ENCODE data around the gene KLHL22. TPM values are rescaled to one million over a fixed set of nuclear protein-coding genes. Genes with fewer than 3 reads are reported as not detected.

The KLHL22 gene
- total and polyA plus RNA-seq, 5 donors = 17.9 to 25.8 (median 20.5) TPM

- H3K27me3 ChIP-seq (ENCODE audit: control insufficient read depth, insufficient read depth) = no peaks in the 10 kb centered on the region
- no peak for ATAC-seq
- H3K9me3 ChIP-seq (ENCODE audit: control insufficient read depth, low read length) = no peaks in the 10 kb centered on the region
- intact Hi-C loops (cut with DNase I) = no loop called here
- peak overlapping the region; percentile 48 for H3K27ac ChIP-seq (ENCODE audit: low read length)
- WGBS = 78% methylated on average over 11 of the region's 11 CpGs
- peaks cover 48% of the 10 kb centered on the region for H3K4me1 ChIP-seq (ENCODE audit: control insufficient read depth, insufficient read depth, low read length)
- no peak overlapping the region for H3K4me3 ChIP-seq (ENCODE audit: low read length)
- DNase-seq = no peak
These were observed 37.7 kb upstream of the KLHL22 start for GRCh38 chr22:20533095-20533878.

- WGBS = 65% methylated on average over 10 of the region's 10 CpGs
- Histone ChIP-seq H3K27me3 (ENCODE audit: control insufficient read depth, insufficient read depth) (no peaks in the 10 kb centered on the region), H3K9me3 (ENCODE audit: control insufficient read depth, low read length) (no peaks in the 10 kb centered on the region), H3K4me1 (ENCODE audit: control insufficient read depth, insufficient read depth, low read length) (peaks cover 48% of the 10 kb centered on the region), H3K27ac (ENCODE audit: low read length) (peak overlapping the region; percentile 55), H3K4me3 (ENCODE audit: low read length) (no peak overlapping the region)
- intact Hi-C loops (cut with DNase I) = no loop called here
- DNase-seq = no peak
- peak in 1 of 2 donors; percentile 1 for ATAC-seq
These were observed 36.8 kb upstream of the KLHL22 start for GRCh38 chr22:20532256-20532993.

GRCh38 chr22:20531404-20532201 is 36.0 kb upstream of the KLHL22 start:
- Histone ChIP-seq H3K27ac (ENCODE audit: low read length) (peak overlapping the region; percentile 55), H3K4me3 (ENCODE audit: low read length) (no peak overlapping the region), H3K27me3 (ENCODE audit: control insufficient read depth, insufficient read depth) (no peaks in the 10 kb centered on the region), H3K9me3 (ENCODE audit: control insufficient read depth, low read length) (no peaks in the 10 kb centered on the region), H3K4me1 (ENCODE audit: control insufficient read depth, insufficient read depth, low read length) (peaks cover 43% of the 10 kb centered on the region)
- 35% methylated on average over 15 of the region's 15 CpGs for WGBS
- ATAC-seq (peak; percentile 86 to 90), DNase-seq (peak; percentile 59 to 78 (median 71))
- intact Hi-C loops (cut with DNase I) = no loop called here

- peak overlapping the region; percentile 55 for H3K27ac ChIP-seq (ENCODE audit: low read length)
- no peak overlapping the region for H3K4me3 ChIP-seq (ENCODE audit: low read length)
- no peaks in the 10 kb centered on the region for H3K9me3 ChIP-seq (ENCODE audit: control insufficient read depth, low read length)
- H3K4me1 ChIP-seq (ENCODE audit: control insufficient read depth, insufficient read depth, low read length) = peaks cover 41% of the 10 kb centered on the region
- no peaks in the 10 kb centered on the region for H3K27me3 ChIP-seq (ENCODE audit: control insufficient read depth, insufficient read depth)
- 19% methylated on average over 1 of the region's 1 CpG for WGBS
- ATAC-seq = no peak
- intact Hi-C loops (cut with DNase I) = no loop called here
- no peak for DNase-seq
These were observed 35.5 kb upstream of the KLHL22 start for GRCh38 chr22:20531154-20531403.

GRCh38 chr22:20530368-20531153 is 35.0 kb upstream of the KLHL22 start:
- Histone ChIP-seq H3K9me3 (ENCODE audit: control insufficient read depth, low read length) (no peaks in the 10 kb centered on the region), H3K27ac (ENCODE audit: low read length) (peak overlapping the region; percentile 55), H3K27me3 (ENCODE audit: control insufficient read depth, insufficient read depth) (no peaks in the 10 kb centered on the region), H3K4me3 (ENCODE audit: low read length) (no peak overlapping the region), H3K4me1 (ENCODE audit: control insufficient read depth, insufficient read depth, low read length) (peaks cover 39% of the 10 kb centered on the region)
- ATAC-seq (peak; percentile 15 to 17), DNase-seq (no peak)
- intact Hi-C loops (cut with DNase I) = no loop called here
- WGBS = 70% methylated on average over 15 of the region's 15 CpGs

GRCh38 chr22:20528405-20528978 is 32.9 kb upstream of the KLHL22 start:
- H3K27ac ChIP-seq (ENCODE audit: low read length) = no peak overlapping the region
- H3K27me3 ChIP-seq (ENCODE audit: control insufficient read depth, insufficient read depth) = no peaks in the 10 kb centered on the region
- H3K4me1 ChIP-seq (ENCODE audit: control insufficient read depth, insufficient read depth, low read length) = peaks cover 40% of the 10 kb centered on the region
- intact Hi-C loops (cut with DNase I) = no loop called here
- no peak for ATAC-seq
- H3K9me3 ChIP-seq (ENCODE audit: control insufficient read depth, low read length) = no peaks in the 10 kb centered on the region
- H3K4me3 ChIP-seq (ENCODE audit: low read length) = no peak overlapping the region
- DNase-seq = no peak
- WGBS = 95% methylated on average over 7 of the region's 7 CpGs

GRCh38 chr22:20526628-20527355 is 31.2 kb upstream of the KLHL22 start:
- intact Hi-C loops (cut with DNase I) = no loop called here
- Histone ChIP-seq H3K27ac (ENCODE audit: low read length) (no peak overlapping the region), H3K4me1 (ENCODE audit: control insufficient read depth, insufficient read depth, low read length) (peaks cover 27% of the 10 kb centered on the region)

GRCh38 chr22:20526305-20526627 is 30.7 kb upstream of the KLHL22 start:
- peaks cover 22% of the 10 kb centered on the region for H3K4me1 ChIP-seq (ENCODE audit: control insufficient read depth, insufficient read depth, low read length)
- H3K9me3 ChIP-seq (ENCODE audit: control insufficient read depth, low read length) = no peaks in the 10 kb centered on the region
- H3K4me3 ChIP-seq (ENCODE audit: low read length) = no peak overlapping the region
- 67% methylated on average over 4 of the region's 4 CpGs for WGBS
- no peaks in the 10 kb centered on the region for H3K27me3 ChIP-seq (ENCODE audit: control insufficient read depth, insufficient read depth)
- ATAC-seq (no peak), DNase-seq (no peak)
- H3K27ac ChIP-seq (ENCODE audit: low read length) = no peak overlapping the region
- intact Hi-C loops (cut with DNase I) = no loop called here

More at GRCh38 chr22:20526628-20527355, 31.2 kb upstream of the KLHL22 start:
- Histone ChIP-seq H3K27me3 (ENCODE audit: control insufficient read depth, insufficient read depth) (no peaks in the 10 kb centered on the region), H3K9me3 (ENCODE audit: control insufficient read depth, low read length) (no peaks in the 10 kb centered on the region), H3K4me3 (ENCODE audit: low read length) (no peak overlapping the region)
- no peak for DNase-seq
- WGBS = 50% methylated on average over 6 of the region's 6 CpGs
- ATAC-seq = no peak

GRCh38 chr22:20525048-20525447 is 29.5 kb upstream of the KLHL22 start:
- Histone ChIP-seq H3K4me1 (ENCODE audit: control insufficient read depth, insufficient read depth, low read length) (peaks cover 16% of the 10 kb centered on the region), H3K27ac (ENCODE audit: low read length) (no peak overlapping the region), H3K4me3 (ENCODE audit: low read length) (no peak overlapping the region), H3K27me3 (ENCODE audit: control insufficient read depth, insufficient read depth) (no peaks in the 10 kb centered on the region), H3K9me3 (ENCODE audit: control insufficient read depth, low read length) (no peaks in the 10 kb centered on the region)
- 95% methylated on average over 7 of the region's 7 CpGs for WGBS
- DNase-seq (no peak), ATAC-seq (no peak)
- intact Hi-C loops (cut with DNase I) = no loop called here

GRCh38 chr22:20524004-20524481 is 28.4 kb upstream of the KLHL22 start:
- 5% methylated on average over 1 of the region's 1 CpG for whole genome bisulfite sequencing
- Histone ChIP-seq H3K27ac (ENCODE audit: low read length) (no peak overlapping the region), H3K27me3 (ENCODE audit: control insufficient read depth, insufficient read depth) (no peaks in the 10 kb centered on the region), H3K9me3 (ENCODE audit: control insufficient read depth, low read length) (no peaks in the 10 kb centered on the region), H3K4me1 (ENCODE audit: control insufficient read depth, insufficient read depth, low read length) (peaks cover 18% of the 10 kb centered on the region), H3K4me3 (ENCODE audit: low read length) (no peak overlapping the region)
- ATAC-seq = peak in 1 of 2 donors; percentile 55
- intact Hi-C loops (cut with DNase I) = no loop called here
- DNase-seq = no peak

Data from right cardiac atrium (tissue), 5 donors.